ENCODE results near the gene MTHFSD.

Gene MTHFSD

GRCh38 chr16:86494565-86495356 lies 60.3 kb downstream of the MTHFSD start:
- no peak overlapping the region for H3K27ac ChIP-seq
- H3K27me3 ChIP-seq: peaks cover 100% of the 10 kb centered on the region
- H3K4me3 ChIP-seq (ENCODE audit: low read depth in 1 of 2, low read length in 1 of 2): no peak overlapping the region
- H3K4me1 ChIP-seq (ENCODE audit: control insufficient read depth in 1 of 2, insufficient read depth in 1 of 2, low read depth in 1 of 2, low read length in 1 of 2): no peaks in the 10 kb centered on the region
- H3K36me3 ChIP-seq: no peaks in the 10 kb centered on the region
- H3K9me3 ChIP-seq: no peaks in the 10 kb centered on the region
- no peak for TF ChIP-seq CTCF (IDR thresholded peaks at IDR 0.05)

GRCh38 chr16:86494039-86494564 lies 60.9 kb downstream of the MTHFSD start:
- Histone ChIP-seq H3K36me3 (no peaks in the 10 kb centered on the region), H3K9me3 (no peaks in the 10 kb centered on the region), H3K4me1 (ENCODE audit: control insufficient read depth in 1 of 2, insufficient read depth in 1 of 2, low read depth in 1 of 2, low read length in 1 of 2) (no peaks in the 10 kb centered on the region), H3K27me3 (peaks cover 100% of the 10 kb centered on the region), H3K27ac (no peak overlapping the region), H3K4me3 (ENCODE audit: low read depth in 1 of 2, low read length in 1 of 2) (no peak overlapping the region)
- no peak for TF ChIP-seq CTCF (IDR thresholded peaks at IDR 0.05)

GRCh38 chr16:86492961-86493629 lies 61.9 kb downstream of the MTHFSD start:
- no peaks in the 10 kb centered on the region for H3K9me3 ChIP-seq
- H3K27me3 ChIP-seq: peaks cover 100% of the 10 kb centered on the region
- H3K36me3 ChIP-seq: no peaks in the 10 kb centered on the region
- H3K4me1 ChIP-seq (ENCODE audit: control insufficient read depth in 1 of 2, insufficient read depth in 1 of 2, low read depth in 1 of 2, low read length in 1 of 2): no peaks in the 10 kb centered on the region
- TF ChIP-seq CTCF (IDR thresholded peaks at IDR 0.05): no peak
- H3K4me3 ChIP-seq (ENCODE audit: low read depth in 1 of 2, low read length in 1 of 2): no peak overlapping the region
- H3K27ac ChIP-seq: no peak overlapping the region

GRCh38 chr16:86492267-86492960 lies 62.6 kb downstream of the MTHFSD start:
- Histone ChIP-seq H3K36me3 (no peaks in the 10 kb centered on the region), H3K4me1 (ENCODE audit: control insufficient read depth in 1 of 2, insufficient read depth in 1 of 2, low read depth in 1 of 2, low read length in 1 of 2) (no peaks in the 10 kb centered on the region), H3K4me3 (ENCODE audit: low read depth in 1 of 2, low read length in 1 of 2) (no peak overlapping the region), H3K27me3 (peaks cover 100% of the 10 kb centered on the region), H3K9me3 (no peaks in the 10 kb centered on the region), H3K27ac (no peak overlapping the region)
- no peak for TF ChIP-seq CTCF (IDR thresholded peaks at IDR 0.05)

- Histone ChIP-seq H3K4me3 (ENCODE audit: low read depth in 1 of 2, low read length in 1 of 2) (no peak overlapping the region), H3K27me3 (peaks cover 100% of the 10 kb centered on the region), H3K4me1 (ENCODE audit: control insufficient read depth in 1 of 2, insufficient read depth in 1 of 2, low read depth in 1 of 2, low read length in 1 of 2) (no peaks in the 10 kb centered on the region), H3K9me3 (no peaks in the 10 kb centered on the region), H3K27ac (no peak overlapping the region), H3K36me3 (no peaks in the 10 kb centered on the region)
- TF ChIP-seq CTCF (IDR thresholded peaks at IDR 0.05): no peak
Measured at GRCh38 chr16:86491640-86492023, 63.4 kb downstream of the MTHFSD start.

Data from neutrophil (primary cell).